ENCODE data around the gene APBB2. TPM values are rescaled to one million over a fixed set of nuclear protein-coding genes. Genes with fewer than 3 reads are reported as not detected.

The APBB2 gene
- total and polyA plus RNA-seq, 3 experiments from 2014 or later: 0.86 to 1.1 TPM; not detected in 1

DNA sequence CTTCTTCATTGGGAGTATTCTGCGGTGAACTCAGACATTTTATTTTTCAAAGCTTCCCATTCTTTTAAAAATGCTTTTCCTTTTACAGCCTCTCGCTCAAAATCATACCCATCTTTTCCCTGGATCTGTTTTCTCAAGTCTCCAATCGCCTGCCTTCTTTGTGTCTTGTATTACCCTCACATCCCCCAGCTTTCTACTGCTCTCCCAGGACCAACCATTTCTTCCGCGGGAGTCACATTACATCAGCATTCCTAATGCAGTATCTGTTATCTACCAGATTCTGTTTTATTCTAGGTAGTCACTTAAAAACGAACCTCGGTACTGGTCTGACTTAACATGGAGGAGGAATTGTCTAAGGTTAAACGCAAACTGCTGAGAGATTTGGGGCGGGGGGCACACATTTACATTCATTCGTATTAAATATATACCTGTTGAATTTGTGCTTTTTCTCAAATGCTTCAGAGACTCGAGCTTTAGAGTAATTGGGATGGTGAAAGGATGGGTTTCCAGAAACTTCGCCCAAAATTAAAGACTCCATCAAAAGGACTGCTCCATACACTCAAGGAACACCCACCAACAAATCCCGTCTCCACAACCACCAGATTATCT, 41.9 kb upstream of the APBB2 start:
- H3K27me3 Mint-ChIP-seq: peaks cover 23 to 37% of the 10 kb centered on the region in 2 donors
- H3K4me3 ChIP-seq (ENCODE audit: low read length): no peak overlapping the region
- DNase-seq: no peak
- H3K36me3 ChIP-seq (ENCODE audit: insufficient read depth, low read length): no peaks in the 10 kb centered on the region
- H3K36me3 Mint-ChIP-seq: peaks cover 0 to 3% (median 2%) of the 10 kb centered on the region in 3 donors
- no peak overlapping the region for H3K27ac Mint-ChIP-seq
- peaks cover 0 to 4% (median 3%) of the 10 kb centered on the region in 5 donors for H3K9me3 Mint-ChIP-seq
- H3K27me3 ChIP-seq (ENCODE audit: insufficient read depth, low read length, poor library complexity, severe bottlenecking): no peaks in the 10 kb centered on the region
- H3K4me1 ChIP-seq (ENCODE audit: insufficient read depth, low read length): no peaks in the 10 kb centered on the region
- H3K9me3 ChIP-seq (ENCODE audit: low read length): no peaks in the 10 kb centered on the region
- no peak overlapping the region for H3K27ac ChIP-seq (ENCODE audit: low read depth, low read length)
- peaks cover 6 to 16% (median 11%) of the 10 kb centered on the region in 3 donors for H3K4me1 Mint-ChIP-seq
- ChIA-PET POLR2A (no interaction called here), CTCF (no interaction called here)
- peak overlapping the region in 2 of 7 donors; percentile 20 to 41 for H3K4me3 Mint-ChIP-seq

DNA sequence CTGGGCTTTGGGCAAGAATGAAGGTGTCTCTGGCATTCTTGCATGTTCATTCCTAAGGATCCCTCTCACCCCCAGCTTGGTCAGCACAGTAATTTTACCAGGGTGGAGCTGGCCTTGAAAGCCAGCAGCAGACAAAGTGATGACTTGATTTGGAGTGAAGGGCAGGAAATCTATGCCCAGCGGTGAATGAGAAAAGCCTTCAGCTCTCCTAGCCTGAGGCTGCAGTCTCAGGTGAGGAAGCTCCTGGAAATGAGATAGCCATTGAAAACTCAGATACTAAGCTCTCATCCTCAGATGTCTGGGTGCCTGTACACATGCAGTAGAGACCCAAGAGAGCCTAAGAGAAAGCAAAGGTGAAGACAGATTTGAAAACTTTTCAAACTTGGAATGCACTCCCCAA, 31.6 kb upstream of the APBB2 start:
- peaks cover 2 to 13% of the 10 kb centered on the region in 2 donors for H3K27me3 Mint-ChIP-seq
- CTCF ChIA-PET: no interaction called here

GRCh38 chr4:41241919-41242318, 27.6 kb upstream of the APBB2 start:
- no peak overlapping the region for H3K27ac Mint-ChIP-seq
- CTCF ChIA-PET: no interaction called here
- no peaks in the 10 kb centered on the region for H3K4me1 Mint-ChIP-seq

More for the DNA sequence above, 31.6 kb upstream of the APBB2 start:
- no peaks in the 10 kb centered on the region for H3K36me3 Mint-ChIP-seq
- Histone ChIP-seq H3K4me1 (ENCODE audit: insufficient read depth, low read length) (no peaks in the 10 kb centered on the region), H3K27ac (ENCODE audit: low read depth, low read length) (no peak overlapping the region), H3K4me3 (ENCODE audit: low read length) (no peak overlapping the region), H3K9me3 (ENCODE audit: low read length) (no peaks in the 10 kb centered on the region), H3K27me3 (ENCODE audit: insufficient read depth, low read length, poor library complexity, severe bottlenecking) (no peaks in the 10 kb centered on the region), H3K36me3 (ENCODE audit: insufficient read depth, low read length) (no peaks in the 10 kb centered on the region)
- DNase-seq: no peak
- H3K4me1 Mint-ChIP-seq: no peaks in the 10 kb centered on the region
- POLR2A ChIA-PET: no interaction called here
- peaks cover 0 to 9% (median 0%) of the 10 kb centered on the region in 5 donors for H3K9me3 Mint-ChIP-seq
- H3K4me3 Mint-ChIP-seq: no peak overlapping the region
- H3K27ac Mint-ChIP-seq: no peak overlapping the region

GRCh38 chr4:41236508-41236907, 22.2 kb upstream of the APBB2 start:
- H3K4me1 Mint-ChIP-seq: no peaks in the 10 kb centered on the region
- no peaks in the 10 kb centered on the region for H3K36me3 Mint-ChIP-seq

More at GRCh38 chr4:41241919-41242318, 27.6 kb upstream of the APBB2 start:
- Mint-ChIP-seq H3K36me3 (no peaks in the 10 kb centered on the region), H3K27me3 (no peaks in the 10 kb centered on the region), H3K9me3 (peaks cover 0 to 9% (median 0%) of the 10 kb centered on the region in 5 donors), H3K4me3 (no peak overlapping the region)
- DNase-seq: no peak
- Histone ChIP-seq H3K27ac (ENCODE audit: low read depth, low read length) (no peak overlapping the region), H3K9me3 (ENCODE audit: low read length) (no peaks in the 10 kb centered on the region), H3K27me3 (ENCODE audit: insufficient read depth, low read length, poor library complexity, severe bottlenecking) (no peaks in the 10 kb centered on the region), H3K4me3 (ENCODE audit: low read length) (no peak overlapping the region), H3K4me1 (ENCODE audit: insufficient read depth, low read length) (no peaks in the 10 kb centered on the region), H3K36me3 (ENCODE audit: insufficient read depth, low read length) (no peaks in the 10 kb centered on the region)
- POLR2A ChIA-PET: no interaction called here

DNA sequence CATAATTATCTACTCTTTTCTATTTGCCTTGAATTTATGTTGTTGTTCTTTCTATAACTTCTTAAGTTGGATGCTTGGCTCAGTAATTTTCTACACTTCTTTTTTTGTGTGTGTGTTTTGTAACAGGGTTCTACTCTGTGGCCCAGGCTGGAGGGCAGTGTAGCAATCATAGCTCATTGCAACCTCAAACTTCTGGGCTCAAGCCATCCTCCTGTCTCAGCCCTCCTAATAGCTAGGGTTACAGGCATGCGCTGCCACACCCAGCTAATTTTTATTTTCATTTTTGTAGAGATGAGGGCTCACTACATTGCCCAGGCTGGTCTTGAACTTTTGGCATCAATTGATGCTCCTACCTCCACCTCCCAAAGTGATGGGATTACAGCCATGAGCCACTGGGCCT, 21.7 kb upstream of the APBB2 start:
- no peak for DNase-seq
- H3K27me3 Mint-ChIP-seq: no peaks in the 10 kb centered on the region
- Histone ChIP-seq H3K36me3 (ENCODE audit: insufficient read depth, low read length) (no peaks in the 10 kb centered on the region), H3K27ac (ENCODE audit: low read depth, low read length) (no peak overlapping the region), H3K9me3 (ENCODE audit: low read length) (no peaks in the 10 kb centered on the region), H3K27me3 (ENCODE audit: insufficient read depth, low read length, poor library complexity, severe bottlenecking) (no peaks in the 10 kb centered on the region), H3K4me1 (ENCODE audit: insufficient read depth, low read length) (no peaks in the 10 kb centered on the region), H3K4me3 (ENCODE audit: low read length) (no peak overlapping the region)
- POLR2A ChIA-PET: no interaction called here
- H3K9me3 Mint-ChIP-seq: peaks cover 0 to 4% (median 0%) of the 10 kb centered on the region in 5 donors
- no peak overlapping the region for H3K4me3 Mint-ChIP-seq
- no peaks in the 10 kb centered on the region for H3K36me3 Mint-ChIP-seq
- no peak overlapping the region for H3K27ac Mint-ChIP-seq
- CTCF ChIA-PET: no interaction called here
- H3K4me1 Mint-ChIP-seq: no peaks in the 10 kb centered on the region

More at GRCh38 chr4:41236508-41236907, 22.2 kb upstream of the APBB2 start:
- Mint-ChIP-seq H3K4me3 (no peak overlapping the region), H3K27me3 (no peaks in the 10 kb centered on the region), H3K9me3 (peaks cover 0 to 4% (median 0%) of the 10 kb centered on the region in 5 donors), H3K27ac (no peak overlapping the region)
- ChIA-PET CTCF (no interaction called here), POLR2A (no interaction called here)
- H3K4me3 ChIP-seq (ENCODE audit: low read length): no peak overlapping the region
- no peaks in the 10 kb centered on the region for H3K4me1 ChIP-seq (ENCODE audit: insufficient read depth, low read length)
- no peak for DNase-seq
- H3K27ac ChIP-seq (ENCODE audit: low read depth, low read length): no peak overlapping the region
- no peaks in the 10 kb centered on the region for H3K36me3 ChIP-seq (ENCODE audit: insufficient read depth, low read length)
- H3K9me3 ChIP-seq (ENCODE audit: low read length): no peaks in the 10 kb centered on the region
- no peaks in the 10 kb centered on the region for H3K27me3 ChIP-seq (ENCODE audit: insufficient read depth, low read length, poor library complexity, severe bottlenecking)

DNA sequence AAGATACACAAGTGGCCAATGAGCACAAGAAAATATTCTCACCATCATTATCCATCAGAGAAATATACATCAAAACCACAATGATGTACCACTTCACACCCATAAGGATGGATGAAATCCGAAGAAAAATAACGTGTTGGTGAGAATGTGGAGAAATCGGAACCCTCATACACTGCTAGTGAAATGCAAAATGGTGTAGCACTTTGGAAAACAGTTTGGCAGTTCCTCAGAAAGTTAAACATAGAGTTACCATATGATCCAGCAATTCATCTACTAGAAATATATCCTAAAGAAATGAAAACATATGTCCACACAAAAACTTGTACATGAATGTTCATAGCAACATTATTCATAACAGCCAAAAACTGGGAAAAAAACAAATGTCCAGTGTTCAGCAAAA, 18.5 kb upstream of the APBB2 start:
- Mint-ChIP-seq H3K4me1 (no peaks in the 10 kb centered on the region), H3K36me3 (no peaks in the 10 kb centered on the region), H3K27ac (no peak overlapping the region), H3K9me3 (peaks cover 0 to 4% (median 0%) of the 10 kb centered on the region in 5 donors), H3K4me3 (no peak overlapping the region), H3K27me3 (peaks cover 0 to under 1% of the 10 kb centered on the region in 2 donors)
- no peak for DNase-seq
- no peaks in the 10 kb centered on the region for H3K36me3 ChIP-seq (ENCODE audit: insufficient read depth, low read length)
- H3K27ac ChIP-seq (ENCODE audit: low read depth, low read length): no peak overlapping the region
- H3K27me3 ChIP-seq (ENCODE audit: insufficient read depth, low read length, poor library complexity, severe bottlenecking): no peaks in the 10 kb centered on the region
- POLR2A ChIA-PET: no interaction called here
- H3K4me3 ChIP-seq (ENCODE audit: low read length): no peak overlapping the region
- H3K9me3 ChIP-seq (ENCODE audit: low read length): no peaks in the 10 kb centered on the region
- H3K4me1 ChIP-seq (ENCODE audit: insufficient read depth, low read length): no peaks in the 10 kb centered on the region
- CTCF ChIA-PET: no interaction called here

DNA sequence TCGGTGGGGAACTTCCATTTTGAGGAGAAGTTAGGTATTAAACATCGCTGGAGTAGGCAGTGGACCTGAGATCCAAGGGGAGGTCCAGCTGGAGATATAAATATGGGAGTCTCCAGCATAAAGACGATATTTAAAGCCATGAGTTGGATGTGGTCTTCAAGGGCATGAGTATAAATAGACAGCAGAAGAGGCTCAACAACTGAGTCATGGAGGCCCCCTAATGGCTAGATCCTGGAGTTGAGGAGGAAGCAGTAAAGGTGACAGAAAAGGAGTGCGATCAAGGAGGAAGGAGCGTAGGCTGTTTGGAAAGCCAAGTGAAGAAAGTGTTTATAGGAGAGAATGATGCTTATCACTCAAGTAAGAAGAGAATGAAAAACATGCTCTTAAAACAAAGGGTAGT, 18.1 kb upstream of the APBB2 start:
- Histone ChIP-seq H3K4me1 (ENCODE audit: insufficient read depth, low read length) (no peaks in the 10 kb centered on the region), H3K4me3 (ENCODE audit: low read length) (no peak overlapping the region), H3K27me3 (ENCODE audit: insufficient read depth, low read length, poor library complexity, severe bottlenecking) (no peaks in the 10 kb centered on the region), H3K36me3 (ENCODE audit: insufficient read depth, low read length) (no peaks in the 10 kb centered on the region), H3K9me3 (ENCODE audit: low read length) (no peaks in the 10 kb centered on the region), H3K27ac (ENCODE audit: low read depth, low read length) (no peak overlapping the region)
- Mint-ChIP-seq H3K36me3 (no peaks in the 10 kb centered on the region), H3K4me3 (no peak overlapping the region), H3K4me1 (no peaks in the 10 kb centered on the region), H3K27me3 (peaks cover 0 to 3% of the 10 kb centered on the region in 2 donors), H3K27ac (no peak overlapping the region), H3K9me3 (peaks cover 0 to 2% (median 0%) of the 10 kb centered on the region in 5 donors)
- CTCF ChIA-PET: no interaction called here
- no peak for DNase-seq
- POLR2A ChIA-PET: no interaction called here

DNA sequence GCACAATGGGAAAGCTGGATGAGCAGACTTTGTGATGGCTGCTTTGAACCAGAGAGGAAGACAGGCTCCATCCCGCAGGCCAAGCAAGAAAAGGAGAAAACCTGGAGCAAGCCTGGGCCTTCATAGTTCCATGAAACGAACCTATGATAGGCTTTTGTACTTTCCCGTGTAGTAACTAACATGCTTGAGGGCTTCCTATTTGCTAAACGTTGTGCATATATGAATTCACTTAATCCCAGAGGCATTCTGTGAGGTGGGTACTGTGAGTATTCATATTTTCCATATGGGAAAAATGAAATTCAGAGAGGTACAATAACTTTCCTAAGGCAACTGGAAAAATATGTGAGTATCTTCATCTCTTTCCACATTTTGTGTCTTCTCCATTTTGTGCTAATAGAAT, 13.6 kb upstream of the APBB2 start:
- no peak overlapping the region for H3K4me3 Mint-ChIP-seq
- Histone ChIP-seq H3K4me1 (ENCODE audit: insufficient read depth, low read length) (no peaks in the 10 kb centered on the region), H3K27ac (ENCODE audit: low read depth, low read length) (no peak overlapping the region), H3K9me3 (ENCODE audit: low read length) (no peaks in the 10 kb centered on the region), H3K27me3 (ENCODE audit: insufficient read depth, low read length, poor library complexity, severe bottlenecking) (no peaks in the 10 kb centered on the region), H3K4me3 (ENCODE audit: low read length) (no peak overlapping the region), H3K36me3 (ENCODE audit: insufficient read depth, low read length) (no peaks in the 10 kb centered on the region)
- peaks cover 0 to 12% of the 10 kb centered on the region in 2 donors for H3K27me3 Mint-ChIP-seq
- no peak overlapping the region for H3K27ac Mint-ChIP-seq
- no peaks in the 10 kb centered on the region for H3K4me1 Mint-ChIP-seq
- peaks cover 0 to 8% (median 0%) of the 10 kb centered on the region in 5 donors for H3K9me3 Mint-ChIP-seq
- DNase-seq: no peak
- CTCF ChIA-PET: no interaction called here
- H3K36me3 Mint-ChIP-seq: no peaks in the 10 kb centered on the region
- POLR2A ChIA-PET: no interaction called here
